Activated CD4-positive, alpha-beta T cell treated with anti-CD3 and anti-CD28 coated beads, Interleukin-2, amount 10 ng/mL, durations not matched to agents 24 days and 14 days (primary cell): ENCODE results near the gene PRRT1B. TPM values are rescaled to one million over a fixed set of nuclear protein-coding genes. Genes with fewer than 3 reads are reported as not detected.
A peak's percentile ranks its signal among the peaks of the same experiment; 100 is the strongest.

ENCODE experiments used
- DNase-seq: peaks from one replicate; pipeline ENCODE4 v3.0.0; 2022
- H3K27ac Mint-ChIP-seq: one replicate; pipeline ENCODE4 v1.8.0; 2022; ENCODE audit warnings: mild to moderate bottlenecking, mixed read lengths
- H3K27me3 Mint-ChIP-seq: one replicate; pipeline ENCODE4 v1.8.0; 2022; ENCODE audit warnings: mixed read lengths
- H3K36me3 Mint-ChIP-seq: one replicate; pipeline ENCODE4 v1.8.0; 2022; ENCODE audit warnings: low read depth, mild to moderate bottlenecking, mixed read lengths
- H3K4me1 Mint-ChIP-seq: one replicate; pipeline ENCODE4 v1.8.0; 2021; ENCODE audit warnings: mixed read lengths
- H3K4me3 Mint-ChIP-seq: one replicate; pipeline ENCODE4 v1.8.0; 2022; ENCODE audit warnings: mild to moderate bottlenecking, moderate library complexity, mixed read lengths
- H3K9me3 Mint-ChIP-seq: one replicate; pipeline ENCODE4 v1.8.0; 2021; ENCODE audit warnings: mixed read lengths
- intact Hi-C: fragments of 100-400 bp; cut with micrococcal nuclease; formaldehyde crosslinking; loops from one replicate; pipeline ENCODE4 v1.15.1; 2023
- total RNA-seq: library from RNA; stranded (reverse); gene quantifications from 2 replicates; pipeline ENCODE4 v1.2.3, GENCODE V29; 2022

PRRT1B gene
- total RNA-seq = not detected in 2 replicates

- peaks cover 13% of the 10 kb centered on the region for H3K9me3 Mint-ChIP-seq
- peaks cover 9% of the 10 kb centered on the region for H3K36me3 Mint-ChIP-seq
- H3K4me3 Mint-ChIP-seq = peak within 1 kb of the TSS; percentile 48
- peaks cover 2% of the 10 kb centered on the region for H3K4me1 Mint-ChIP-seq
- no peak for DNase-seq
- no peak within 1 kb of the TSS for H3K27ac Mint-ChIP-seq
- intact Hi-C loops = no loop called here
- H3K27me3 Mint-ChIP-seq = peaks cover 62% of the 10 kb centered on the region
These were observed at the start of gene PRRT1B for GRCh38 chr9:131545003-131545785. Gene PRRT1B, plus strand, starts transcription at chr9:131545523. Its CDS starts 93 bp downstream, at chr9:131545616.

GRCh38 chr9:131495785-131496184 is 49.5 kb upstream of the PRRT1B start:
- Mint-ChIP-seq H3K36me3 (peaks cover 64% of the 10 kb centered on the region), H3K4me1 (peaks cover 21% of the 10 kb centered on the region), H3K27me3 (no peaks in the 10 kb centered on the region), H3K27ac (no peak overlapping the region), H3K9me3 (no peaks in the 10 kb centered on the region), H3K4me3 (no peak overlapping the region)
- DNase-seq = no peak
- intact Hi-C loops = no loop called here

GRCh38 chr9:131496844-131497405 is 48.4 kb upstream of the PRRT1B start:
- Mint-ChIP-seq H3K9me3 (no peaks in the 10 kb centered on the region), H3K27ac (no peak overlapping the region), H3K4me3 (no peak overlapping the region), H3K36me3 (peaks cover 57% of the 10 kb centered on the region), H3K27me3 (no peaks in the 10 kb centered on the region), H3K4me1 (peaks cover 30% of the 10 kb centered on the region)
- no peak for DNase-seq
- intact Hi-C loops = no loop called here

- H3K4me3 Mint-ChIP-seq = peak overlapping the region; percentile 17
- H3K27me3 Mint-ChIP-seq = no peaks in the 10 kb centered on the region
- H3K4me1 Mint-ChIP-seq = peaks cover 40% of the 10 kb centered on the region
- H3K27ac Mint-ChIP-seq = peak overlapping the region; percentile 84
- DNase-seq = no peak
- H3K36me3 Mint-ChIP-seq = peaks cover 40% of the 10 kb centered on the region
- intact Hi-C loops = no loop called here
- H3K9me3 Mint-ChIP-seq = no peaks in the 10 kb centered on the region
These were observed 46.0 kb upstream of the PRRT1B start for GRCh38 chr9:131499254-131499767.

GRCh38 chr9:131500377-131500776 is 44.9 kb upstream of the PRRT1B start:
- H3K4me1 Mint-ChIP-seq = peaks cover 42% of the 10 kb centered on the region

GRCh38 chr9:131500939-131501541 is 44.3 kb upstream of the PRRT1B start:
- H3K4me1 Mint-ChIP-seq = peaks cover 45% of the 10 kb centered on the region
- peak; percentile 84 for DNase-seq
- H3K27ac Mint-ChIP-seq = peak overlapping the region; percentile 93
- H3K36me3 Mint-ChIP-seq = peaks cover 35% of the 10 kb centered on the region
- peak overlapping the region; percentile 82 for H3K4me3 Mint-ChIP-seq
- no peaks in the 10 kb centered on the region for H3K9me3 Mint-ChIP-seq
- H3K27me3 Mint-ChIP-seq = no peaks in the 10 kb centered on the region
- intact Hi-C loops = loop anchor here (2.0 to 10.0 kb wide), 8 partner anchors 76 to 744 kb away; partner anchors contain the start of gene PRRC2B

More at GRCh38 chr9:131500377-131500776, 44.9 kb upstream of the PRRT1B start:
- H3K9me3 Mint-ChIP-seq = no peaks in the 10 kb centered on the region
- DNase-seq = peak; percentile 91
- peak overlapping the region; percentile 93 for H3K27ac Mint-ChIP-seq
- H3K27me3 Mint-ChIP-seq = no peaks in the 10 kb centered on the region
- H3K36me3 Mint-ChIP-seq = peaks cover 38% of the 10 kb centered on the region
- peak overlapping the region; percentile 82 for H3K4me3 Mint-ChIP-seq
- intact Hi-C loops = loop anchor here (2.0 to 10.0 kb wide), 8 partner anchors 77 to 744 kb away; partner anchors contain the start of gene PRRC2B

- no peaks in the 10 kb centered on the region for H3K9me3 Mint-ChIP-seq
- no peaks in the 10 kb centered on the region for H3K27me3 Mint-ChIP-seq
- peaks cover 44% of the 10 kb centered on the region for H3K4me1 Mint-ChIP-seq
- H3K36me3 Mint-ChIP-seq = peaks cover 31% of the 10 kb centered on the region
- peak within 1 kb of the TSS; percentile 91 for H3K27ac Mint-ChIP-seq
- intact Hi-C loops = loop anchor here (5.0 to 10.0 kb wide), 4 partner anchors 74 to 742 kb away; no protein-coding TSS in a partner anchor
- DNase-seq = peak; percentile 98
- peak within 1 kb of the TSS; percentile 99 for H3K4me3 Mint-ChIP-seq
These were observed 42.3 kb upstream of the PRRT1B start, which contains the start of gene POMT1 for GRCh38 chr9:131502781-131503625. Gene POMT1, plus strand, starts transcription at chr9:131502918. Its CDS starts 1,301 bp downstream, at chr9:131504219.

GRCh38 chr9:131503626-131504465 is 41.5 kb upstream of the PRRT1B start:
- Mint-ChIP-seq H3K4me3 (peak overlapping the region; percentile 99), H3K4me1 (peaks cover 43% of the 10 kb centered on the region), H3K36me3 (peaks cover 29% of the 10 kb centered on the region), H3K9me3 (no peaks in the 10 kb centered on the region), H3K27ac (peak overlapping the region; percentile 91), H3K27me3 (no peaks in the 10 kb centered on the region)
- intact Hi-C loops = loop anchor here (2.0 to 10.0 kb wide), 6 partner anchors 27 to 741 kb away; partner anchors contain the start of genes RAPGEF1 and UCK1
- peak; percentile 90 for DNase-seq

GRCh38 chr9:131505012-131505411 is 40.3 kb upstream of the PRRT1B start:
- peaks cover 33% of the 10 kb centered on the region for H3K4me1 Mint-ChIP-seq
- H3K4me3 Mint-ChIP-seq = peak overlapping the region; percentile 48
- intact Hi-C loops = loop anchor here (2.0 to 10.0 kb wide), 3 partner anchors 26 to 740 kb away; partner anchors contain the start of genes RAPGEF1 and UCK1
- H3K36me3 Mint-ChIP-seq = peaks cover 23% of the 10 kb centered on the region
- DNase-seq = no peak
- H3K9me3 Mint-ChIP-seq = no peaks in the 10 kb centered on the region
- no peak overlapping the region for H3K27ac Mint-ChIP-seq
- H3K27me3 Mint-ChIP-seq = no peaks in the 10 kb centered on the region

- peaks cover 43% of the 10 kb centered on the region for H3K36me3 Mint-ChIP-seq
- no peak overlapping the region for H3K4me3 Mint-ChIP-seq
- no peaks in the 10 kb centered on the region for H3K4me1 Mint-ChIP-seq
- H3K9me3 Mint-ChIP-seq = no peaks in the 10 kb centered on the region
- no peaks in the 10 kb centered on the region for H3K27me3 Mint-ChIP-seq
- intact Hi-C loops = no loop called here
- no peak overlapping the region for H3K27ac Mint-ChIP-seq
- DNase-seq = no peak
These were observed 33.9 kb upstream of the PRRT1B start for GRCh38 chr9:131511416-131511815.

- intact Hi-C loops = no loop called here
These were observed 33.4 kb upstream of the PRRT1B start for GRCh38 chr9:131511880-131512279.

GRCh38 chr9:131513177-131513576 is 32.1 kb upstream of the PRRT1B start:
- no peaks in the 10 kb centered on the region for H3K27me3 Mint-ChIP-seq
- no peak for DNase-seq
- no peak overlapping the region for H3K27ac Mint-ChIP-seq
- H3K36me3 Mint-ChIP-seq = peaks cover 46% of the 10 kb centered on the region
- intact Hi-C loops = no loop called here
- no peaks in the 10 kb centered on the region for H3K9me3 Mint-ChIP-seq
- no peaks in the 10 kb centered on the region for H3K4me1 Mint-ChIP-seq
- H3K4me3 Mint-ChIP-seq = no peak overlapping the region

More at GRCh38 chr9:131511880-131512279, 33.4 kb upstream of the PRRT1B start:
- H3K36me3 Mint-ChIP-seq = peaks cover 43% of the 10 kb centered on the region
- H3K27me3 Mint-ChIP-seq = no peaks in the 10 kb centered on the region
- H3K27ac Mint-ChIP-seq = no peak overlapping the region
- H3K4me1 Mint-ChIP-seq = no peaks in the 10 kb centered on the region
- no peaks in the 10 kb centered on the region for H3K9me3 Mint-ChIP-seq
- H3K4me3 Mint-ChIP-seq = no peak overlapping the region
- DNase-seq = no peak
